ENCODE results near the gene BACH2.

Gene BACH2

GRCh38 chr6:90008908-90009501, 287.6 kb downstream of the BACH2 start:
- peaks cover 20% of the 10 kb centered on the region for H3K36me3 Mint-ChIP-seq (ENCODE audit: low read depth)
- no peak overlapping the region for H3K27ac Mint-ChIP-seq
- DNase-seq, result no peak
- no peaks in the 10 kb centered on the region for H3K4me1 Mint-ChIP-seq
- no peak overlapping the region for H3K4me3 Mint-ChIP-seq
- peaks cover 3% of the 10 kb centered on the region for H3K9me3 Mint-ChIP-seq
- TF ChIP-seq CTCF (IDR thresholded peaks at IDR 0.05), result no peak
- H3K27me3 Mint-ChIP-seq (ENCODE audit: low read depth, poor library complexity), result peaks cover 3% of the 10 kb centered on the region

- DNase-seq, result no peak
- H3K4me1 Mint-ChIP-seq, result no peaks in the 10 kb centered on the region
- H3K27ac Mint-ChIP-seq, result no peak overlapping the region
- no peaks in the 10 kb centered on the region for H3K9me3 Mint-ChIP-seq
- no peak overlapping the region for H3K4me3 Mint-ChIP-seq
- H3K27me3 Mint-ChIP-seq (ENCODE audit: low read depth, poor library complexity), result peaks cover 3% of the 10 kb centered on the region
- no peak for TF ChIP-seq CTCF (IDR thresholded peaks at IDR 0.05)
- peaks cover 18% of the 10 kb centered on the region for H3K36me3 Mint-ChIP-seq (ENCODE audit: low read depth)
These were observed 288.3 kb downstream of the BACH2 start for GRCh38 chr6:90008189-90008907.

- no peak overlapping the region for H3K4me3 Mint-ChIP-seq
- H3K36me3 Mint-ChIP-seq (ENCODE audit: low read depth), result peaks cover 18% of the 10 kb centered on the region
- no peak for TF ChIP-seq CTCF (IDR thresholded peaks at IDR 0.05)
- H3K9me3 Mint-ChIP-seq, result no peaks in the 10 kb centered on the region
- peak overlapping the region; percentile 7 for H3K27ac Mint-ChIP-seq
- no peak for DNase-seq
- peaks cover 3% of the 10 kb centered on the region for H3K27me3 Mint-ChIP-seq (ENCODE audit: low read depth, poor library complexity)
- no peaks in the 10 kb centered on the region for H3K4me1 Mint-ChIP-seq
These were observed 291.4 kb downstream of the BACH2 start for GRCh38 chr6:90005048-90005827.

GRCh38 chr6:90004511-90004910, 292.1 kb downstream of the BACH2 start:
- Mint-ChIP-seq H3K9me3 (no peaks in the 10 kb centered on the region), H3K4me1 (no peaks in the 10 kb centered on the region), H3K27me3 (ENCODE audit: low read depth, poor library complexity) (peaks cover 3% of the 10 kb centered on the region), H3K36me3 (ENCODE audit: low read depth) (peaks cover 18% of the 10 kb centered on the region), H3K4me3 (no peak overlapping the region), H3K27ac (no peak overlapping the region)
- no peak for TF ChIP-seq CTCF (IDR thresholded peaks at IDR 0.05)
- no peak for DNase-seq

GRCh38 chr6:90003941-90004340, 292.7 kb downstream of the BACH2 start:
- Mint-ChIP-seq H3K4me1 (no peaks in the 10 kb centered on the region), H3K9me3 (no peaks in the 10 kb centered on the region), H3K36me3 (ENCODE audit: low read depth) (peaks cover 18% of the 10 kb centered on the region), H3K27me3 (ENCODE audit: low read depth, poor library complexity) (peaks cover 3% of the 10 kb centered on the region), H3K27ac (no peak overlapping the region), H3K4me3 (no peak overlapping the region)
- TF ChIP-seq CTCF (IDR thresholded peaks at IDR 0.05), result no peak
- no peak for DNase-seq

Data from nephron progenitor cell (in vitro differentiated cells).